CD4-positive, alpha-beta T cell treated with Interleukin-2 at 100 ng/mL for 4 hours (primary cell): ENCODE results near the gene CDH6.

Source experiments
- DNase-seq: peaks from one replicate; pipeline ENCODE4 v3.0.0-alpha.2; 2020; ENCODE audit warnings: low spot score

The CDH6 gene

DNA sequence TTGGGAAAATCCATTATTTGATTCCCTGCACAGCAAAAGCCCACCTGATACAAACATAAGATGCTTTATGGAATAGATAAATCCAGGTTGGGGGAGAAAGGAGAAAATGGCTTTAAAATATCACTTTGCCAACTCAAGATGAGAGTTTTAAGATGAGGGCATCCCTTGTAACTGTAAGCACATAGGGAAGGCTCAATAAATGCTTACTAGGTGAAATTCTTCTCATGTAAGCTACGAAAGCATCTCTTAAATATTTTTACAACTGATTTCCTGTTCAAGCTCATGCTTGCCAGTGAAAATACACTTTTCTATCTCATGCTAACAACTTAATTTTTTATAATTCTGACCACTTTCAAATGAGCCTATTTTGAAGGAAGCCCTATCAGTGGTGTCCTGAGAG is 11.5 kb downstream of the CDH6 start:
- DNase-seq: no peak

GRCh38 chr5:31208043-31208442 is 14.6 kb downstream of the CDH6 start:
- DNase-seq: no peak

DNA sequence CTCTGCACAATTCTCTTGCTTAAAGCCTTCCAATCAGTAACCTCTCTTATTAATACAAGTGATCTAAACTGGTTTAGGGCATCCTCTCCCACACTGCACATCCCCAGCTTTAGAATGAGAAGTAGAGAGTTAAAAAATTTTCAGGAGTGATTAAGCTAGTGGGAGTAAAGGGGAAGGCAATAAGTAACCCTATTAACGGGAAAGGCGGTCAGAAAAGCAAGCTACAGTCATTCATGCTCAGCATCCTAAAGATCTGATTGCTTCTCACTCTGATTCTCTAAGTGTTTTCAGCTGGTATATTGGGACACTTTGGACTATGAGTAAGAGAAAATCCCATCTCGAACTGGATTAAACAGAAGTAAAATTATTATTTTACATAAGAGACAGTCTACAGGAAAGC is 15.8 kb downstream of the CDH6 start:
- no peak for DNase-seq

- no peak for DNase-seq
These were observed 17.6 kb downstream of the CDH6 start for GRCh38 chr5:31211098-31211497.

DNA sequence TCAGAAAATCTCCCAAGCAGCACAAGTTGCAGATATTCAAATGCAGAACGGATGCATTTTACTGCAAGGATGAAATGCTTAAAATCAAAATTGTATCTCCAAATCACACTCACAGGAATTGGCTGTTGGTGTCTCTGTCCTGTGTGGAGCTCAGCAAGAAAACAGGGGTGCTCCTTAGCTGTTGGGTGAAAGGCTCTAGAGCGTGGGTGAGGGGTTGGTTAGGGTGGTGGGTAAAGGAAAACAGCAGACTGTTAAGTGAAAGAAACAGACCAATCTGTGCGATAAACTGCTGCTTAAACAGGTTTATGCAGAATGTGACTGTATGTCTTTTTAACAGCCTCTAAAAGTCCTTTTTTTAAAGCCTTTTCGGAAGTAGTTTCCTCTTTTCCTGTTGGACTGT is 19.8 kb downstream of the CDH6 start:
- no peak for DNase-seq

DNA sequence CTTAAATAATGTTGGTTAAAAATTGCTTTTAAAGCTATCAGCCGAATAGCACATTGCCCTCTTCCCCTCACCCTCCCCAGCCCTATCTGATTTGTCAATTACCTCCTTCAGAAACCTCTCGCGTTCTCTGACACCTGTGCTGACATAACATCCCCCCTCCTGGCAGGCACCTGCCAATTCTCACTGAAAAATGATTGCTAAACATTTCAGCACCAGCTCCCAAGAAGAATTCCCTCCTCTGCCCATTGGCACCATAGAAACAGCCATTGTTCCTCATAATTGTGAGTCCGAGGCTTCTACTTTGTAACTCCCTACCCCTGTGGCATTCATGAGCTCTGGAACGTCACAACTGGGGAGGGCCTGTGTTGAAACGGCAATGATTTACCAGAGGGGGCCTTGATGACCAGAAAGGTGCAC is 20.2 kb downstream of the CDH6 start:
- no peak for DNase-seq

DNA sequence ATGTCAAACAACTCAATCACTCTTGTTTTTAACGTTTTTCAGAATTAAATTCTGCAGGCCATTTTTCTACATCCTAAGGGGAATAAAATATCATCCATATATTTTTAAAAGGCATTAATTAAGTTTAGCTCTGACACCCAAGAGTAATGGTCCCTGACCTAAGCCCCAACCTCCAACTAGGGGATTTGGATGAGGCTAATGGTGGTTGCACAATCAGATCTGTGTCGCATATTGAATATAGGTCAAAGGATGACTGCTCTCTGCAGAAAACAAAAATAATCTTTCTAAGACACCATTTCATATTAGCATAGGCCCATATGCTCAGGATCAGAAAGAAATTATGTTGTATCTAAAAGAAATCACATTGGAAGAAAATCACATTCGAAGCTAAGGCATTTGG is 20.7 kb downstream of the CDH6 start:
- DNase-seq: no peak

DNA sequence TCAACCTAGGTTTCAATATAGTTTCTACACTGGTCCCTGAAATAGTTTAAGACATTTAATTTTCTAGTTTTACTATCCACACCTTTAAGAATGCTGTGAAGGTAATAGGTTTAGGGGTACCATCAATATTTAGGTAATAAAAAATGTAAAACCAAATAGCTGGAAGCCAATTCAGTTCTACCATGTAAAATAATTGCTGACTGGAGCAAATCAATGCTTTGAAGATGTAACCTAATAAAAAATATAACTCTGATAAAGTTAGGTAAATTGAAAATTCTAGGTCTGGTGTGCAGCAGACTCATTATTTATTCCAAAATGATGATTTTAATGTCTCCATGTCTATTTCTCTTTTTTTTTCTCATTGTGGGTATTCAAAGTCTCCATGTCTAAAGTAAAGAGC is 21.8 kb downstream of the CDH6 start:
- DNase-seq: no peak

DNA sequence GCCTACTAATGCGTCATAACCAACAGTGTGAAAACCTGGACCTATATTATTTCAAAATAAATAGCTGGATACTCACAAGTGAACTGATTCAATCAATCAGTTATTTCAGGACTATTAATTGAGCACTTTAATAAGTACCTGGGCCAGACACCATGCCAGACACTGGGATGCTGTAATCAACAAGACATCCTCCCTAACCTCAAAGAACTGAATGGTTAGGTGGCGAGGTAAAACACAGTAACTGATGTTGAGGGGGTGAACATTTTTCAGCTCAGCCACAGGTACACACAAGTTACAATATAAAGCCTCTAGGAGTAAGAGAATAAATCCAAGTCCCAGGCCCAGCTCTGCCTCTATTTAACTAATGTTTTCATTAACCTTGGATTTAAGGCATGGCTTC is 24.0 kb downstream of the CDH6 start:
- DNase-seq: no peak

GRCh38 chr5:31218978-31219377 is 25.5 kb downstream of the CDH6 start:
- no peak for DNase-seq

DNA sequence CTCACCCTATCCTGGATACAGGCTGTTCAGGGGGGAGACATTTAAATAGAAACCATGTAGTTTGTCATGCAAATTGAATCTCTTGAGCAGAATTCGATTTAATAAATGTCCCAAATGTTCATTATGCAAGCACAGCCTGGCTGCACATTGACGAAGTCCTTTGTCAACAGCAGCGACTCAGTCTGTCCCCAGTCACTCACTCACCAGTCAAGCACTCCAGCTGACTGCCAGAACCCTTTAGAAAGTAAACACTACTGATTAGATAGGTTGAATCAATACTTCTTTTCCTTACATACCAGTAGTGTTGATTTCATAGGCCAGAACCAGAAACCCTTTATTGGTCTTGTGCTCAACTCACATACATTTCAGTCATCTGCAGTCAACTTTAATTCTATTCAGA is 27.5 kb downstream of the CDH6 start:
- DNase-seq: no peak

DNA sequence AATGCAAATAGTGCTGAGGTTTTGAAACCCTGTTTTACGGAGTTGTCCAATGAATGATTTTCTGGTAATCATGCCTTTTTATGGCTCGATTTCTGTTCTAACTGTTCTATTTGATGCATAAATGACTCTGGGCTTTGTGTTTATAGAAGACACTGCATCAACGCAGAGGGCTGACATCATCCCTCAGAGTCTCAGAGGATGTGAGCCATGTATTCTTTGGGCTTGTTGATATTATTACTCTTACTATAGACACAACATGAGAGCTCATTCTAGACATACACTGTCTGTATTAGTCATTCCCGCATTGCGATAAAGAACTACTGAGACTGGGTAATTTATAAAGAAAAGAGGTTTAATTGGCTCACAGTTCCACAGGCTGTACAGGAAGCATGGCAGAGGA is 31.6 kb downstream of the CDH6 start:
- no peak for DNase-seq

- no peak for DNase-seq
These were observed 32.1 kb downstream of the CDH6 start for GRCh38 chr5:31225613-31226012.

GRCh38 chr5:31226651-31227050 is 33.2 kb downstream of the CDH6 start:
- DNase-seq: no peak

- DNase-seq: no peak
These were observed 35.8 kb downstream of the CDH6 start for GRCh38 chr5:31229266-31229665.

- DNase-seq: no peak
These were observed 37.8 kb downstream of the CDH6 start for GRCh38 chr5:31231177-31231838.

GRCh38 chr5:31232273-31232888 is 38.9 kb downstream of the CDH6 start:
- no peak for DNase-seq

DNA sequence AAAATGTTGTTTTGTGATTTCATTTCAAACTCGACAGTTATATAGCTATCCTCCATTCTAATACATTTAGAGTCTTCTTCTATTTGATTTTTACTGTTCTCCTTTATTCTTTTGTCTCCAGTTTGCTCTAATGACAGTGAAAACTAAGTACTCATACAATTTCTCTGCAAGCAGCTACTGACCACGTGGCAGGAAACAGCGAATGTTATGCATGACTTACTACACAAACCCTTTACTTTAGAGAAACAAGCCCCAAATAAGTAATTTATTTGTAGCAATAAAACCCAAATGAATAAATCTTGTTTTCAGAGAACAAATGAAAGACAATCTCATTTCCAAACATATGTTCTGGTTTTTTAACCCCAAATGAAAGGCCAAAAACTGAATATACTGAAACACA is 41.9 kb downstream of the CDH6 start:
- DNase-seq: no peak

- no peak for DNase-seq
These were observed 42.9 kb downstream of the CDH6 start for GRCh38 chr5:31236339-31236738.

DNA sequence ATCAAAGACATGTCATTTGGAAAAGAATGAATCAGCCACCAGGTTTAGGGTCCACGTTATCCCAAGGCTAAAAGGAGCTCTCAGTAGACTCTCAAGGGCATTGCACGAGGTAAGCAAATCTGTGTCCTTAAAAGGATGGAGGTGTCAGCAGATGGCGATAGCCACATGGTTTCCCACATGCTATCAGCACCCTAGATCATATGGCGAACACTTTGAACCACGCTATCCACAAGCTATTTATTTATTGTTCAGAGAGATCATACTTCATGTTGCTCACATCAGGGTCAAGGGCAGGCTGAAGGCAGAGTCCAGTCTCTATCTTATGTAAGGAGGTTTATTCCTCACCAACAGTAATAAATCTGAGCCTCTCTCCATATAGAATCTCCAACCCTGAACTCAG is 43.7 kb downstream of the CDH6 start:
- DNase-seq: no peak

GRCh38 chr5:31238497-31238896 is 45.0 kb downstream of the CDH6 start:
- DNase-seq: no peak

DNA sequence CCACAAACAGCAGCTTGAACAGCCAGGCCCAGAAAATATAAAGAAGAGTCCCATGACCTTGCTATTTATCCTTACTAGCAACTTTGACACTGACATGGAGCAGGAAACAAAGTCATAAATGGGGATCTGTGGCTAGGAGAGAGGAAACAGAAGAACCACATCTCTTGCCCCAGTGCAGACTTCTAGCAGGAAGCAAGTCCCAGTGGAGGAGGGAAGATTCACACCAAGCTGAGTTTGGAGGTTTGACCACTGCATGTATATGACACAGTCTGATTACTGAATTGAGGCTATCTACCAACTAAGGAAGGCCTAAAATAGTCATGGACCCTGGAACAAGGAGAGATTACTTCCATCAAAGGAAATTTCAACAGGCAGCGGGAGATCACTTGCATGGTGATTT is 51.4 kb downstream of the CDH6 start:
- DNase-seq: no peak

- no peak for DNase-seq
These were observed 53.9 kb downstream of the CDH6 start for GRCh38 chr5:31247381-31247780.

- no peak for DNase-seq
These were observed 56.7 kb downstream of the CDH6 start for GRCh38 chr5:31250201-31250600.
